GM04503 (cell line): ENCODE data around the gene INHBC.

Source experiments
- DNase-seq: peaks from one replicate; pipeline ENCODE4 v3.0.0-alpha.2; 2012; ENCODE audit warnings: low read depth

Gene INHBC

DNA sequence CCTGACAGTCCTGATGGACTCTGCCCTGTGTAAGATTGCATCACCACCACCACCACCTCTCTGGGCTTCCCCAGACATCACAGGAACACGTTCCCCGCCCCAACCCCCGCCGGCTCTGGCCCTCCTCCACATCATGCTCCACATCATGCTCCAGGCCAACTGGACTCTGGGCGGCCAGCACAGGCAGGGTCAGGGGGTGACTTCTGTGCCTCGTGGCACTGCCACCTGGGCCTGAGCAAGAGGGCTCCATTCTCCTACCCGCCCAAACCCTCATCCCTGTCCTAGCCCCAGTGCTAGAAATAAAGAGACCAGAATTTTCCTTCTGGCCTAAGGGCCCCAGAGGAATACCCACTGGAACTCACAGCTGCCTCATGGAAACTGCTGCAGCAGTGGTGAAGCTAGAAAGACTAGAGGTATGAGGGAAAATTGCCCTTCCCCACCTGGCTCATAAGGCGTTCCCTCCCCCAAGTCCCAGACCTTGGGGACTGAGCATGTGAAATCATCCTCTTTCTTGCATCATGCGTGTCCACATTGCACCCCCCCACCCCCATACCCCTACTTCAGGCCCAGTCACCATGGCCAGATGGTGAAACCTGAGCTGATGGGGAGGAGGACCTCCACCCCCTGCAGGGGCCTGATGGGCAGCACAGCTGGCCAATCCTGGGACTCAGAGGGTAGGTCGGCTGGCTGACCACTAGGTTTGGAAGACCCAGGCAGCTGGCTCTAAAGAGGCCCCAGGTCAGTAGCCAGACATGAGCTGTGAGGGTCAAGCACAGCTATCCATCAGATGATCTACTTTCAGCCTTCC is 20.2 kb downstream of the INHBC start, which contains the start of gene INHBE:
Gene INHBE, plus strand, starts transcription at position 742 of the 808 bp plus-strand sequence. CDS start 230 bp downstream, outside the sequence.
- no peak for DNase-seq

DNA sequence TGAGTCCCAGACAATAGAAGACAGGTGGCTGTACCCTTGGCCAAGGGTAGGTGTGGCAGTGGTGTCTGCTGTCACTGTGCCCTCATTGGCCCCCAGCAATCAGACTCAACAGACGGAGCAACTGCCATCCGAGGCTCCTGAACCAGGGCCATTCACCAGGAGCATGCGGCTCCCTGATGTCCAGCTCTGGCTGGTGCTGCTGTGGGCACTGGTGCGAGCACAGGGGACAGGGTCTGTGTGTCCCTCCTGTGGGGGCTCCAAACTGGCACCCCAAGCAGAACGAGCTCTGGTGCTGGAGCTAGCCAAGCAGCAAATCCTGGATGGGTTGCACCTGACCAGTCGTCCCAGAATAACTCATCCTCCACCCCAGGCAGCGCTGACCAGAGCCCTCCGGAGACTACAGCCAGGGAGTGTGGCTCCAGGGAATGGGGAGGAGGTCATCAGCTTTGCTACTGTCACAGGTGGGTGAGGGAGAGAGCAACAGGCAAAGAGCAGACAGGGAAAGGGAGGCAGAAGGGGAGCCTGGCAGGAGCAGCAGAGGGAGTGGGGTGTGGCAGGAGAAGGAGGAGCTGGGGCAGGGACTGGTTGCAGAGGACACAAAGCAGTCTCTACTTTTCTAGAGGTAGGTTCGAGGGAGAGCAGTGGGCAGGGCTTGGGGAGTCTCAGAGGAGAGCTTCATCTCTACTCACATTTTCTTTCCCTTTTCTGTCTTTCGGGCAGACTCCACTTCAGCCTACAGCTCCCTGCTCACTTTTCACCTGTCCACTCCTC is 21.0 kb downstream of the INHBC start:
- no peak for DNase-seq

- DNase-seq, result no peak
These were observed 21.6 kb downstream of the INHBC start for GRCh38 chr12:57456145-57456700.

GRCh38 chr12:57456737-57457490 is 22.3 kb downstream of the INHBC start:
- DNase-seq, result no peak

- no peak for DNase-seq
These were observed 24.1 kb downstream of the INHBC start for GRCh38 chr12:57458665-57459054.

GRCh38 chr12:57459055-57459749 is 24.6 kb downstream of the INHBC start:
- peak; percentile 75 for DNase-seq

DNA sequence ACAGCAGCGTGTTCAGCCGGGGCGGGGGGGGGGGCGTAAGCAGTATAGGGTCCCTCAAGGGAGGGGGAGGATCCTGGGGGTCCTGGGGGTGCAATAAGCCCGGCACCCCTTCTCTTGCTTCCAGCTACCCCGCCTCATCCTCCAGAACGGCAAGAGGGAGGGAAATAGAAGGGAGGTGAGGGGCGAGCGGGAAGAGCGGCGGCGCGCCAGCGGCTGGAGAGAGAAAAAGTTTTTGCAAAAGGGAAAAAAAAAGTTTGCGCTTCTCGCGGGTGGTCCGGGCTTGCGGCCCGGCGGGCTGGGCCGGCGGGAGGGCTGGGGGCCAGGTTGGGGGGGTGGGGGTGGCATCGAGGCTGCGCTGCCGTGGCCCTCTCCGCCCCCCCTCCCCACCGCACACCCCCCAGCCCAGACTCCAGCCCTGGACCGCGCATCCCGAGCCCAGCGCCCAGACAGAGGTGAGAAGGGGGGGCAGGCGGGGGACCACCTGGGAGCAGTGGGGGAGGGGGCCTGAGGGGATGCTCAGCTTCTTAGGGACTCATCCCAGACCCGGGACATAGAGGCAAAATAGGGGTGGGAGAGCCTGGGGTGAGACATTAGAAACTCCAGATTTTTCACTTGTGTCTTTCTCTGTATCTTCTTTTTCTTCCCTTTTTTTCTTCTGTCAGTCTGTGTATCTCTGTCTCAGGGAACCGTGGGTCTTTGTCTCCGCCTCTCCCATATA is 25.3 kb downstream of the INHBC start, which contains the start of gene GLI1:
Gene GLI1, plus strand, starts transcription at position 36 of the 718 bp plus-strand sequence. CDS start 3,907 bp downstream, outside the sequence.
- DNase-seq, result no peak

GRCh38 chr12:57460468-57460784 is 25.8 kb downstream of the INHBC start:
- DNase-seq, result no peak

DNA sequence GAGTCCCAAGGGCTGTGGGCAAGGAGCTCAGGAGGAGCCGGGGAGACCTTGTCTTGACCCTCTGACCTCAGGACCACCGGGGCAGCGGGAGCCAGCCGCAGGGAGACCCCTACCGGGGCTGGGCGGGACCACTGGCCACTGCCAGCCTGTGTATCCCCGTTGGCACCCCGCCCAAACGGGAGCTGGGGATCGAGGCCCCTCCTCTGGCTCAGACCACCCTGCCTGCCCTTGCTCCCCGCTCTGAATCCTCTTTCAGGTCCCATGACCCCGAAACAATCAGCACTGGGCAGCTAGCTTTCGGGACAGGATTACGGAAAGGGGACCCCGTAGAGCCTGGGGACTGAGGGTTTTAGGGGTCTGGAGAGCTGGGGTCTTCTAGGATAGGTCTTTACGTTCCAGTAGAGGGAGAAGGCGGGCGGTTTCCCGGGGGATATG is 26.3 kb downstream of the INHBC start:
- no peak for DNase-seq

DNA sequence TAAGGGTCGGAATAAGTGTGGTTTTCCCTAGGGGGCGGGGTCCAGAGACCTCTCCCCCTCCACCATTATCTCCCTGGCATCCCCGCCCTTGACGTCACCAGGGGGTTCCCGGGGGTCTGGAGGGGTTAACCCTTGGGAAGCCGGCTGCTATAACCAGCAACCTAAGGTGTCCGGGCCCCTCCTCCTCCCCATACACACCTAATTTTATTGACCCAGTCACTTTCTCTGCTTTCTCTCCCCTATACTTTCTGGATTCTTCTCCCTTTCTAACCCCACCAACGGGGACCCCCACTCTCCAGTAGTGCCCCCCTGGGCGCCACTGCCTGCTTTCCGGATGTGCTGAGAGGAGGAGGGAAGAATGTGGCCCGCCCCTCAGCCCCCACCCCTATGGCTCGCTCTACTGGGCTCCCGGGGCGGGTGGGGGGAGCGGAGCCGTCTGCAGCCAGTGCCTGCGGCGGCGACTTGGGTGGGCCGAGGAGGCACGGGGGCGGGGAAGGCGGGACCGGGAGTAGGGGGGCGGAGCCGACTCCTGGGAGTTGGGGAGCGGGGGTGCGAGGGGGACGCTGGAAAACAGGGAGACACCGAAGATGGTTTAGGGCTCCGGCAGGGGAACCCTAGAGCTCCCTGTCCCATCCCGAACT is 26.8 kb downstream of the INHBC start:
- DNase-seq, result no peak

DNA sequence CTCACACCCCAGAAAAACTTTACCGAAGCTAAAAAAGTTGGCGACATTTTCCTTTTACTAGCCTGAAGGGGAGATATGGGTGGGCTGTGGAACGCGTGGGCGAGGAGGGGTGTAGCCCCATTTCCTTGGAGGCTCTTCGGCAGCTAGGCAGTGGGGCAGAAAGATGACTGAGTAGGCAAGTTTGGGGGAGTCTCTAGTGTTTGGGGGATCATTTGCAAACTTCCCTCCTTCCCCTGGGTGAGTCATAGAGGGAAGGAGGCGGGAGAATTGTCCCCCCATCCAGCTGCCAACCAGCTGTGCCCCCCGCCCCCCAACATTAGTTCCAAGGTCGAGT is 27.3 kb downstream of the INHBC start:
- DNase-seq, result no peak

- peak; percentile 60 for DNase-seq
These were observed 27.8 kb downstream of the INHBC start for GRCh38 chr12:57462251-57462911.

GRCh38 chr12:57462912-57463253 is 28.3 kb downstream of the INHBC start:
- DNase-seq, result no peak

DNA sequence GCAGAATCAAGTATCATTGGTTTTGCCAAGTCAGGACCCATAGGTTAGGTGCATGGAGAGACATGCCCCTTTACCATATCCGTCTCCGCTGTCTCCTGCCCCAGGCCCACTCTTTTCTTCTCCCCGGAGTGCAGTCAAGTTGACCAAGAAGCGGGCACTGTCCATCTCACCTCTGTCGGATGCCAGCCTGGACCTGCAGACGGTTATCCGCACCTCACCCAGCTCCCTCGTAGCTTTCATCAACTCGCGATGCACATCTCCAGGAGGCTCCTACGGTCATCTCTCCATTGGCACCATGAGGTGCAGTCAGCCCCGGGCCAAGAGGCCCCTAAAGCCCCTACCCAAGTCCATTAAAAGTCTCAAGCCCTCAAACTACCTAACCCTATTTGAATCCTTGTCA is 30.0 kb downstream of the INHBC start:
- no peak for DNase-seq

- DNase-seq, result no peak
These were observed 30.6 kb downstream of the INHBC start for GRCh38 chr12:57465030-57465746.

DNA sequence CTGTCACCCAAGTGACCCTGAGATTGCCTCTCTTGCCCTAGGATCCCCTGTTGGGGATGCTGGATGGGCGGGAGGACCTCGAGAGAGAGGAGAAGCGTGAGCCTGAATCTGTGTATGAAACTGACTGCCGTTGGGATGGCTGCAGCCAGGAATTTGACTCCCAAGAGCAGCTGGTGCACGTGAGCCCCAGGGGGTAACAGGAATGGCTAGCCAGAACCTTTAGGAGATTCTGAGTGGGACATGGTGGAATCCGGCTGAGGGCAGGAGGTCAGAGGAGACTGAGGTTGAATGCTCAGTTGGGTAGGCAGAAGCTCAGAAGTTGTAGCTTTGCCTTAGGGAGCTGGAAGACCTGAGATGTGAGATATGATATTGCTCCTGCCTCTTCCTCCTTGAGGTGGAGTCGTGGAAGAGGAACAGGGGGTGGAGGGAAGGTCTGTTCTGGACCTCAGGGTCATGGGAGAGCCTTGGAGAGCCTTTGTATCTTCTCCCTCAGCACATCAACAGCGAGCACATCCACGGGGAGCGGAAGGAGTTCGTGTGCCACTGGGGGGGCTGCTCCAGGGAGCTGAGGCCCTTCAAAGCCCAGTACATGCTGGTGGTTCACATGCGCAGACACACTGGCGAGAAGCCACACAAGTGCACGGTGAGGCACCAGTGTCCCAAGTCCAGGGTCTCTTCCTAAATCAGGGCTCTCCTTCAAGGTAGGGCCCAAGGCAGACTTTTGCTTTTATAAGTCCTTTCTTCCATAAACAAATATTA is 31.3 kb downstream of the INHBC start:
- DNase-seq, result no peak

GRCh38 chr12:57467212-57467874 is 32.8 kb downstream of the INHBC start:
- DNase-seq, result no peak

GRCh38 chr12:57467915-57468314 is 33.3 kb downstream of the INHBC start:
- no peak for DNase-seq
